Neural progenitor cell (in vitro differentiated cells): ENCODE measurements around the gene GABBR1. TPM values are rescaled to one million over a fixed set of nuclear protein-coding genes. Genes with fewer than 3 reads are reported as not detected.

Experiments
- DNase-seq: peaks from one replicate; pipeline ENCODE4 v3.0.0-alpha.2; 2016; ENCODE audit warnings: low spot score
- H2AFZ ChIP-seq: fragments of 200-600 bp; sonication (generic); replicated peaks from 2 replicates; pipeline ENCODE4 v1.6.1; 2016; ENCODE audit warnings: antibody characterized with exemption
- H3F3A ChIP-seq: fragments of 200-600 bp; sonication (generic); 2 replicates; pipeline ENCODE4 v1.6.1; 2016; ENCODE audit warnings: antibody characterized with exemption, low read depth
- H3K27ac ChIP-seq: fragments of 200-600 bp; sonication (generic); 2 replicates; pipeline ENCODE4 v1.5.1; 2016; ENCODE audit warnings: mild to moderate bottlenecking
- H3K27me3 ChIP-seq: fragments of 200-600 bp; sonication (generic); 2 replicates; pipeline ENCODE4 v1.6.1; 2016; ENCODE audit warnings: mild to moderate bottlenecking, moderate library complexity
- H3K36me3 ChIP-seq: fragments of 200-600 bp; sonication (generic); 2 replicates; pipeline ENCODE4 v1.5.1; 2016
- H3K4me1 ChIP-seq: fragments of 200-600 bp; sonication (generic); 2 replicates; pipeline ENCODE4 v1.6.1; 2016; ENCODE audit warnings: mixed run types
- H3K4me2 ChIP-seq: fragments of 200-600 bp; sonication (generic); 2 replicates; pipeline ENCODE4 v1.6.1; 2016
- H3K4me3 ChIP-seq: fragments of 200-600 bp; sonication (generic); 2 replicates; pipeline ENCODE4 v1.5.1; 2016
- H3K79me2 ChIP-seq: fragments of 200-600 bp; sonication (generic); 2 replicates; pipeline ENCODE4 v1.6.1; 2016; ENCODE audit warnings: low read depth
- H3K9ac ChIP-seq: fragments of 200-600 bp; sonication (generic); 2 replicates; pipeline ENCODE4 v1.6.1; 2016
- H3K9me3 ChIP-seq: fragments of 200-600 bp; sonication (generic); 2 replicates; pipeline ENCODE4 v1.5.1; 2016; ENCODE audit warnings: low read depth
- H4K20me1 ChIP-seq: fragments of 200-600 bp; sonication (generic); 2 replicates; pipeline ENCODE4 v1.6.1; 2016; ENCODE audit warnings: low read depth
- H3K27ac Mint-ChIP-seq: 3 replicates; pipeline ENCODE4 v1.8.0; 2021; ENCODE audit warnings: mixed read lengths
- H3K27me3 Mint-ChIP-seq: 2 replicates; pipeline ENCODE4 v1.8.0; 2022; ENCODE audit warnings: low read depth, mild to moderate bottlenecking, inconsistent platforms, moderate library complexity, mixed read lengths; ENCODE audit not compliant: insufficient read depth
- H3K36me3 Mint-ChIP-seq: 3 replicates; pipeline ENCODE4 v1.8.0; 2021; ENCODE audit warnings: mixed read lengths
- H3K4me1 Mint-ChIP-seq: 3 replicates; pipeline ENCODE4 v1.8.0; 2021; ENCODE audit warnings: mixed read lengths
- H3K4me3 Mint-ChIP-seq: 3 replicates; pipeline ENCODE4 v1.8.0; 2021; ENCODE audit warnings: mild to moderate bottlenecking, moderate library complexity, mixed read lengths
- H3K9me3 Mint-ChIP-seq: 3 replicates; pipeline ENCODE4 v1.8.0; 2020; ENCODE audit warnings: mixed read lengths
- EZH2 ChIP-seq: fragments of 200-600 bp; sonication (generic); IDR thresholded peaks from 2 replicates; pipeline ENCODE4 v1.6.1; 2017; ENCODE audit warnings: antibody characterized with exemption, mild to moderate bottlenecking, moderate library complexity
- EZH2phosphoT487 ChIP-seq: fragments of 200-600 bp; sonication (generic); IDR thresholded peaks from 2 replicates; pipeline ENCODE4 v1.6.1; 2017; ENCODE audit warnings: antibody characterized with exemption
- total RNA-seq: library from RNA; depleted of rRNA; stranded (reverse); fragments of >200 nt; gene quantifications from 2 replicates; pipeline ENCODE4 v1.2.3, GENCODE V29; 2015; ENCODE audit warnings: low replicate concordance
- TF ChIP-seq, protein P1 (sequence below): fragments of 200-600 bp; sonication (generic); IDR thresholded peaks from 2 replicates; pipeline ENCODE4 v1.5.1; 2017; ENCODE audit warnings: antibody characterized with exemption, mild to moderate bottlenecking

Gene GABBR1
- total RNA-seq, 1 donor from 2014 or later, result 25.4 TPM

DNA sequence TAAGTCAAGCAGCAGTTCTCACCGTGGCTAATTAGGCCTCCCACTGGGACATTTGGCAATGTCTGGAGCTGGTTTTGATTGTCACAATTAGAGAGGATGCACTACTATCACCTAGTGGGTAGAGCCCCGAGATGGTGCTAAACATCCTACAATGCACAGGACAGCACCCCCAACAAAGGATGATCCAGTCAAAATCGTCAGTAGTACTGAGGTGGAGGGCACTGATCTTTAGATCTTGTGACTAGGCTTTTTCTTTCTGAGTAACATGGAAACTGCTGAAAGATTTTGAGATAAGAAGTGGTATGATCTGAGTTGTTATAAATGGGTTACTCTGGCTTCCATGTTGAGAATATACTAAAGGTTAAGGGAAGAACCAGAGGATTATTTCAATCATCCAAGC is 85.4 kb downstream of the GABBR1 start:
- no peak overlapping the region for H3K27ac ChIP-seq
- H3K36me3 ChIP-seq, result no peaks in the 10 kb centered on the region
- no peaks in the 10 kb centered on the region for H3K79me2 ChIP-seq
- peaks cover under 1% of the 10 kb centered on the region for H3F3A ChIP-seq
- no peak overlapping the region for H3K4me3 Mint-ChIP-seq
- peaks cover 2% of the 10 kb centered on the region for H3K9me3 Mint-ChIP-seq
- H3K4me3 ChIP-seq, result no peak overlapping the region
- no peaks in the 10 kb centered on the region for H4K20me1 ChIP-seq
- H3K27me3 ChIP-seq, result peaks cover 31% of the 10 kb centered on the region
- H3K4me1 ChIP-seq, result no peaks in the 10 kb centered on the region
- H3K9me3 ChIP-seq, result no peaks in the 10 kb centered on the region
- no peak overlapping the region for H3K9ac ChIP-seq
- TF ChIP-seq EZH2phosphoT487 (no peak), EZH2 (no peak)
- TF ChIP-seq, protein P1, sequence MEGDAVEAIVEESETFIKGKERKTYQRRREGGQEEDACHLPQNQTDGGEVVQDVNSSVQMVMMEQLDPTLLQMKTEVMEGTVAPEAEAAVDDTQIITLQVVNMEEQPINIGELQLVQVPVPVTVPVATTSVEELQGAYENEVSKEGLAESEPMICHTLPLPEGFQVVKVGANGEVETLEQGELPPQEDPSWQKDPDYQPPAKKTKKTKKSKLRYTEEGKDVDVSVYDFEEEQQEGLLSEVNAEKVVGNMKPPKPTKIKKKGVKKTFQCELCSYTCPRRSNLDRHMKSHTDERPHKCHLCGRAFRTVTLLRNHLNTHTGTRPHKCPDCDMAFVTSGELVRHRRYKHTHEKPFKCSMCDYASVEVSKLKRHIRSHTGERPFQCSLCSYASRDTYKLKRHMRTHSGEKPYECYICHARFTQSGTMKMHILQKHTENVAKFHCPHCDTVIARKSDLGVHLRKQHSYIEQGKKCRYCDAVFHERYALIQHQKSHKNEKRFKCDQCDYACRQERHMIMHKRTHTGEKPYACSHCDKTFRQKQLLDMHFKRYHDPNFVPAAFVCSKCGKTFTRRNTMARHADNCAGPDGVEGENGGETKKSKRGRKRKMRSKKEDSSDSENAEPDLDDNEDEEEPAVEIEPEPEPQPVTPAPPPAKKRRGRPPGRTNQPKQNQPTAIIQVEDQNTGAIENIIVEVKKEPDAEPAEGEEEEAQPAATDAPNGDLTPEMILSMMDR, result no peak
- no peaks in the 10 kb centered on the region for H3K36me3 Mint-ChIP-seq
- DNase-seq, result no peak
- H3K27me3 Mint-ChIP-seq, result peaks cover 10% of the 10 kb centered on the region
- no peaks in the 10 kb centered on the region for H3K4me1 Mint-ChIP-seq
- no peak overlapping the region for H3K27ac Mint-ChIP-seq
- H2AFZ ChIP-seq, result no peak overlapping the region
- no peak overlapping the region for H3K4me2 ChIP-seq

DNA sequence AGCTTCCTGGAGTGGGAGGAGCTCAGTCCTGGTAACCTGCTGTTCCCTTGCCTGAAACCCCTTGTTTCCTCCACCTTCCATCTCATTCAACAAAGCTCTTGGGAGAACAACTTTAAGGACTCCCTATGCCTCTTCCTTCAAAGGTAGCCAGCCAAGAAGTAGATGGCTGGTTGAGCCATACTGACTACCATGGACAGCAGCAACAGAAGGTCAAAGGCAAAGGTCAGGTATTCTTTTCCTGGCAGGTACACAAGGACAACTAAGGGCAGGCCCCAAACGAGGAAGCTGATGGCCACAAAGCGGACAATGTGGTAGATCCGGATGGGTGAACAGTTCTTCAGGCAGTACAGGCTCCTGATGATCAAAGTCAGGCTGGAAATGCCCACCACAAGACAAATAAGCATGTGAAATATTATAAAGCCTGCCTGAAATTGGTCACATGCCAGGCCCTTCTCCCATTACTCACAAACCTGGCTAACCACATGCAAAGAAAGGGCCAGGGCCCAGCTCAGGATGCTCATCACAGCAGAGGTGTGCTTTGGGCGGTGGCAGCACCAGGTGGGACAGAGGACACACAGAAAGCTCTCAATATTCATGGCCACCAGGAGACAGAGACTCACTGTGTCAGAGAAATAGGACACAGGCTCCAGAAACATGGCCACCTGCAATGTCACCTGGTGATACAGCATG is 95.1 kb downstream of the GABBR1 start:
- Histone ChIP-seq H3K27me3 (no peaks in the 10 kb centered on the region), H4K20me1 (no peaks in the 10 kb centered on the region), H3K4me2 (no peak overlapping the region), H3K4me3 (no peak overlapping the region), H3K27ac (no peak overlapping the region), H3K36me3 (no peaks in the 10 kb centered on the region), H3K79me2 (no peaks in the 10 kb centered on the region), H3K9ac (no peak overlapping the region), H3K9me3 (no peaks in the 10 kb centered on the region), H3K4me1 (no peaks in the 10 kb centered on the region), H3F3A (no peaks in the 10 kb centered on the region), H2AFZ (no peak overlapping the region)
- Mint-ChIP-seq H3K27ac (no peak overlapping the region), H3K4me3 (no peak overlapping the region), H3K4me1 (no peaks in the 10 kb centered on the region), H3K27me3 (peaks cover 7% of the 10 kb centered on the region), H3K9me3 (peaks cover 2% of the 10 kb centered on the region), H3K36me3 (no peaks in the 10 kb centered on the region)
- no peak for DNase-seq
- TF ChIP-seq EZH2phosphoT487, result no peak
- TF ChIP-seq EZH2, result no peak
- TF ChIP-seq, protein P1, result no peak

DNA sequence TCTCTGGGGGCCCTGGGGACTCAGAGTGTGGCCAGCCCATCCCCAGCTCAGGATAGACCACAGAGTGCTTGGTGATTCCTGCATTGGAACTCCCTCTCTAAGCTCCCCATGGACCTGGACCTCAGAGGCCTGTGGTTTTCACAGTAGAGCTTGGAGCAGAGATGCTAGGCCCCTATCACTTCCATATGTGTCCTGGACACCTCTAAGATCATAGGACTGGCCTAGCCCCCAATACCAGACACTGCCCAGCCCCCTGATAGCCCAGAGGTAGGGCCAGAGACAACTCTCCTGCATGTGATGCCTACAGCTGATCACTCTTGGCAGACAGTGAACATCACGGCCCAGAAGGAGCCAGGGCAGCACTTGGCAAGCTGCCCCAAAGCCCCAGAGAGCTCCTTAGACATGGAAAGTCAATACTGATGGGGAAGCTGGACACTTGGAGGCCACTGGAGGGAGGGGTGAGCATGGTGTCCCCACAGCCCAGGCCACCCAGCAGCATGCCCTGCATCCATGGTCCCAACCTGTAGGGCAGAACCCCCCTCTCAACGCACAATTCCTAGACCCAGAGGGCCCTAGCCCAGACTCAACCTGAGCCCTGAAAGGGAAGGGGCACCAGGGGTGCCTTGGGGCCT is 100.5 kb downstream of the GABBR1 start:
- H3K4me1 Mint-ChIP-seq, result no peaks in the 10 kb centered on the region
- no peaks in the 10 kb centered on the region for H3K27me3 Mint-ChIP-seq

More for the DNA sequence above, 100.5 kb downstream of the GABBR1 start:
- H3K9me3 ChIP-seq, result no peaks in the 10 kb centered on the region
- H3F3A ChIP-seq, result no peaks in the 10 kb centered on the region
- no peak for DNase-seq
- no peaks in the 10 kb centered on the region for H3K36me3 Mint-ChIP-seq
- no peak overlapping the region for H3K9ac ChIP-seq
- H2AFZ ChIP-seq, result no peak overlapping the region
- H3K27ac ChIP-seq, result no peak overlapping the region
- H3K27ac Mint-ChIP-seq, result no peak overlapping the region
- H3K79me2 ChIP-seq, result no peaks in the 10 kb centered on the region
- no peaks in the 10 kb centered on the region for H3K9me3 Mint-ChIP-seq
- no peak overlapping the region for H3K4me2 ChIP-seq
- no peaks in the 10 kb centered on the region for H4K20me1 ChIP-seq
- no peaks in the 10 kb centered on the region for H3K36me3 ChIP-seq
- H3K4me3 ChIP-seq, result no peak overlapping the region
- no peaks in the 10 kb centered on the region for H3K27me3 ChIP-seq
- no peaks in the 10 kb centered on the region for H3K4me1 ChIP-seq
- H3K4me3 Mint-ChIP-seq, result no peak overlapping the region
- TF ChIP-seq EZH2 (no peak), EZH2phosphoT487 (no peak)
- TF ChIP-seq, protein P1, result no peak
